ENCODE measurements around the gene STOX1.

DNA sequence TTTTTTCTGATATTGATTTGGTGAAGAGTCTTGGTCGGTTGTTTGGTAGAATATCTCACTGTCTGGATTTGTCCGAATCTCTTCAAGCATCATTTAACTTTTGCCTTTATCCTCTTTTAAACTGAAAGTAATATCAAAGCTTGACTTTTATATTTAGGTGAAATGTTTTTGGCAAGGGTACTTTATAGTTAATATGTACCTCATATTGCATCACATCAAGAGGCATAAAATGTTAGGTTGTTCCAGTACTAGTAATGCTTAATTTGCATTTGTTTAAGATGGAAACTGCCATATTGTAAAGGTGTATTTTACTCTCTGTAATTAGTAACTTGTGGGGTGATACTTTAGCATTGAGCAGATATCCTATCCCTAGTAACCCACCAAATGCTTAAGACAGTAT, 111.6 kb downstream of the STOX1 start:
- TF ChIP-seq POLR2AphosphoS5 (IDR thresholded peaks at IDR 0.05; ENCODE audit: low read length), result no peak
- TF ChIP-seq, protein P1, sequence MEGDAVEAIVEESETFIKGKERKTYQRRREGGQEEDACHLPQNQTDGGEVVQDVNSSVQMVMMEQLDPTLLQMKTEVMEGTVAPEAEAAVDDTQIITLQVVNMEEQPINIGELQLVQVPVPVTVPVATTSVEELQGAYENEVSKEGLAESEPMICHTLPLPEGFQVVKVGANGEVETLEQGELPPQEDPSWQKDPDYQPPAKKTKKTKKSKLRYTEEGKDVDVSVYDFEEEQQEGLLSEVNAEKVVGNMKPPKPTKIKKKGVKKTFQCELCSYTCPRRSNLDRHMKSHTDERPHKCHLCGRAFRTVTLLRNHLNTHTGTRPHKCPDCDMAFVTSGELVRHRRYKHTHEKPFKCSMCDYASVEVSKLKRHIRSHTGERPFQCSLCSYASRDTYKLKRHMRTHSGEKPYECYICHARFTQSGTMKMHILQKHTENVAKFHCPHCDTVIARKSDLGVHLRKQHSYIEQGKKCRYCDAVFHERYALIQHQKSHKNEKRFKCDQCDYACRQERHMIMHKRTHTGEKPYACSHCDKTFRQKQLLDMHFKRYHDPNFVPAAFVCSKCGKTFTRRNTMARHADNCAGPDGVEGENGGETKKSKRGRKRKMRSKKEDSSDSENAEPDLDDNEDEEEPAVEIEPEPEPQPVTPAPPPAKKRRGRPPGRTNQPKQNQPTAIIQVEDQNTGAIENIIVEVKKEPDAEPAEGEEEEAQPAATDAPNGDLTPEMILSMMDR (IDR thresholded peaks at IDR 0.05 in 2 of 3, conservative IDR thresholded peaks at IDR 0.05 in 1 of 3; ENCODE audit: control insufficient read depth in 2 of 3, extremely low read depth in 1 of 3, insufficient read depth in 1 of 3, low read depth in 3 of 3, low read length in 3 of 3), result no peak
- TF ChIP-seq CEBPB (IDR thresholded peaks at IDR 0.05; ENCODE audit: borderline replicate concordance in 1 of 2, low read depth in 2 of 2, low read length in 2 of 2), result no peak
- TF ChIP-seq GABPA (IDR thresholded peaks at IDR 0.05; ENCODE audit: low read depth), result no peak
- no peak for TF ChIP-seq JUNB (IDR thresholded peaks at IDR 0.05)
- TF ChIP-seq, protein P2, sequence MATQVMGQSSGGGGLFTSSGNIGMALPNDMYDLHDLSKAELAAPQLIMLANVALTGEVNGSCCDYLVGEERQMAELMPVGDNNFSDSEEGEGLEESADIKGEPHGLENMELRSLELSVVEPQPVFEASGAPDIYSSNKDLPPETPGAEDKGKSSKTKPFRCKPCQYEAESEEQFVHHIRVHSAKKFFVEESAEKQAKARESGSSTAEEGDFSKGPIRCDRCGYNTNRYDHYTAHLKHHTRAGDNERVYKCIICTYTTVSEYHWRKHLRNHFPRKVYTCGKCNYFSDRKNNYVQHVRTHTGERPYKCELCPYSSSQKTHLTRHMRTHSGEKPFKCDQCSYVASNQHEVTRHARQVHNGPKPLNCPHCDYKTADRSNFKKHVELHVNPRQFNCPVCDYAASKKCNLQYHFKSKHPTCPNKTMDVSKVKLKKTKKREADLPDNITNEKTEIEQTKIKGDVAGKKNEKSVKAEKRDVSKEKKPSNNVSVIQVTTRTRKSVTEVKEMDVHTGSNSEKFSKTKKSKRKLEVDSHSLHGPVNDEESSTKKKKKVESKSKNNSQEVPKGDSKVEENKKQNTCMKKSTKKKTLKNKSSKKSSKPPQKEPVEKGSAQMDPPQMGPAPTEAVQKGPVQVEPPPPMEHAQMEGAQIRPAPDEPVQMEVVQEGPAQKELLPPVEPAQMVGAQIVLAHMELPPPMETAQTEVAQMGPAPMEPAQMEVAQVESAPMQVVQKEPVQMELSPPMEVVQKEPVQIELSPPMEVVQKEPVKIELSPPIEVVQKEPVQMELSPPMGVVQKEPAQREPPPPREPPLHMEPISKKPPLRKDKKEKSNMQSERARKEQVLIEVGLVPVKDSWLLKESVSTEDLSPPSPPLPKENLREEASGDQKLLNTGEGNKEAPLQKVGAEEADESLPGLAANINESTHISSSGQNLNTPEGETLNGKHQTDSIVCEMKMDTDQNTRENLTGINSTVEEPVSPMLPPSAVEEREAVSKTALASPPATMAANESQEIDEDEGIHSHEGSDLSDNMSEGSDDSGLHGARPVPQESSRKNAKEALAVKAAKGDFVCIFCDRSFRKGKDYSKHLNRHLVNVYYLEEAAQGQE (IDR thresholded peaks at IDR 0.05; ENCODE audit: low read depth, low read length), result no peak
- no peak for TF ChIP-seq EZH2 (IDR thresholded peaks at IDR 0.05; ENCODE audit: borderline replicate concordance, control insufficient read depth, low read depth, low read length)
- no peak for TF ChIP-seq RFX5 (IDR thresholded peaks at IDR 0.05; ENCODE audit: low read depth, low read length)

Measured in GM12878 (cell line).